Measurements from ENCODE around the gene LSM3.

LSM3 gene

DNA sequence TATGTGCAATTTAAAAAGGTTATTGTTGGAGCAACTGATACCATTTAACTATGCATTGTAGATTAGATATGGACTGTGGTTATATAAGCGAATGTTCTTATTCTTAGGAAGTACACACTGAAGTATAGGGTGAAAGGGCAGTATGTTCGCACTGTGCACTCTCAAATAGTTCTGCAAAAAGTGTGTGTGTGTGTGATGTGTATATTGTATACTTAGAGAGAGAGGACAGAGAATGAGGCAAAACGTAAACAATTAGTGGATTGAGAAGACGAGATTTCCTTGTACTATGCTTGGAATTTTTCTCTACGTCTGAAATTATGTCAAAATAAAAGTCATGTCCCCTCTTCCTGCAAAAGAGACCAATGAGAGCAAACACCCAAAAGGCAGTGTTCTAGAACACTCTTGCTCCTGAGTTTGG, 30.4 kb downstream of the LSM3 start:
- no peak for DNase-seq (ENCODE audit: extremely low read depth, insufficient read length)
- TF ChIP-seq, protein P1, sequence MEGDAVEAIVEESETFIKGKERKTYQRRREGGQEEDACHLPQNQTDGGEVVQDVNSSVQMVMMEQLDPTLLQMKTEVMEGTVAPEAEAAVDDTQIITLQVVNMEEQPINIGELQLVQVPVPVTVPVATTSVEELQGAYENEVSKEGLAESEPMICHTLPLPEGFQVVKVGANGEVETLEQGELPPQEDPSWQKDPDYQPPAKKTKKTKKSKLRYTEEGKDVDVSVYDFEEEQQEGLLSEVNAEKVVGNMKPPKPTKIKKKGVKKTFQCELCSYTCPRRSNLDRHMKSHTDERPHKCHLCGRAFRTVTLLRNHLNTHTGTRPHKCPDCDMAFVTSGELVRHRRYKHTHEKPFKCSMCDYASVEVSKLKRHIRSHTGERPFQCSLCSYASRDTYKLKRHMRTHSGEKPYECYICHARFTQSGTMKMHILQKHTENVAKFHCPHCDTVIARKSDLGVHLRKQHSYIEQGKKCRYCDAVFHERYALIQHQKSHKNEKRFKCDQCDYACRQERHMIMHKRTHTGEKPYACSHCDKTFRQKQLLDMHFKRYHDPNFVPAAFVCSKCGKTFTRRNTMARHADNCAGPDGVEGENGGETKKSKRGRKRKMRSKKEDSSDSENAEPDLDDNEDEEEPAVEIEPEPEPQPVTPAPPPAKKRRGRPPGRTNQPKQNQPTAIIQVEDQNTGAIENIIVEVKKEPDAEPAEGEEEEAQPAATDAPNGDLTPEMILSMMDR (IDR thresholded peaks at IDR 0.05; ENCODE audit: insufficient read depth, low read length, poor library complexity, severe bottlenecking) = no peak
- H3K36me3 ChIP-seq (ENCODE audit: control insufficient read depth, insufficient read depth, low read length) = no peaks in the 10 kb centered on the region
- no peak overlapping the region for H3K4me3 ChIP-seq (replicated peaks; ENCODE audit: low read depth, low read length)
- no peaks in the 10 kb centered on the region; the same call in 1 of the 2 replicates for H3K27me3 ChIP-seq (replicated peaks; ENCODE audit: control insufficient read depth, insufficient read depth, low read length)

DNA sequence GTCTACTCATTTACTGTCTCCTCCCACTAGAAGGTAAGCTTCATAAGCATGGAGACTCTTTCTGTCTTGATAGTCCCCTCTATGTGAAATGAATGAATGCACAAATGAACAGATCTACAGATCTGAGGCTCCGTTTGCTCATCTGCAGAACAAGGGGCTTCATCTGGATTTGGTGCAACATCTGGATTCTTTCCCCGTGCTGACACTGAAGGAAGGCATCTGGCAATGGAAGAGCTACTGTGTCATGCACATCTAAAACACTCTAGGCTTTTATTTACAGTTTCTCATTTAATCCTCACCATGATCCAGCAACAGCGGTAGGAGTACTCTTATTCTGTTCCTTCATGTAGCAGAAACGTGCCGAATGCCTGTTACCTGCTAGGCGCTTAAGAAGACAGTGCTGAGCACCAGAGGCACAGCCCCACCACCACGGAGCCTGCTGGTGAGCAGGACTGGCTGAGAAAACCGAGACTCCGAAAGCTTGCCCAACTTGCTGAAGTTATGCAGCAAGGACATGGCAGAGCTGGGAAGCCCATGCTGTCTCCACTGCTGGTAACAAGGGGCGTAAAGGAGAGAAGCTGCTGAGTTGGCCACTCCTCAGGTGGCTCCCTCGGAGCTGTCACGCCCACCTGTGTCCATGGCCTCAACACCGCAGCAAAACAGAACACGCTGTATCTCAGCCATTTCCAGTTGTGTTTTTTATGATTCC, 31.1 kb downstream of the LSM3 start:
- no peak overlapping the region for H3K4me3 ChIP-seq (replicated peaks; ENCODE audit: low read depth, low read length)
- TF ChIP-seq, protein P1 (IDR thresholded peaks at IDR 0.05; ENCODE audit: insufficient read depth, low read length, poor library complexity, severe bottlenecking) = no peak
- DNase-seq (ENCODE audit: extremely low read depth, insufficient read length) = no peak
- no peaks in the 10 kb centered on the region; the same call in 1 of the 2 replicates for H3K27me3 ChIP-seq (replicated peaks; ENCODE audit: control insufficient read depth, insufficient read depth, low read length)
- H3K36me3 ChIP-seq (ENCODE audit: control insufficient read depth, insufficient read depth, low read length) = no peaks in the 10 kb centered on the region

DNA sequence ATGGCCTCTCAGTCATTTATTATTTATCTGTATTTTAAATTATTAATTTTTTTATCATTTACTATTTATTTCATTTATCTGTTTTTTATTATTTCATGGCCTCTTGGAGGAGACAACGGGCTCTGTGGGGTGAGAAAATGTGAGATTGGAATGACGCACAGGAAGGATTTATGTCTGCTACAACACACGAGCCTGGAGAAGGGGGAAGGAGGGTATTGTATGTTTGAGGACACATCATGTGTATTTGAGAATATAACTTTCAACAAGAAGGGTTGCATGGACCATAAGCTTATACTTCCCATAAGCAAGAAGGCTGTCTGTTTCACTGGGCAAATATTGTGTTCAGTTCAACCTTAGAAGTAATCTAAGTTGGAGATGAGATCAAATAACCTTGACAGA, 31.7 kb downstream of the LSM3 start:
- TF ChIP-seq, protein P1 (IDR thresholded peaks at IDR 0.05; ENCODE audit: insufficient read depth, low read length, poor library complexity, severe bottlenecking) = no peak
- no peak overlapping the region for H3K4me3 ChIP-seq (replicated peaks; ENCODE audit: low read depth, low read length)
- no peak for DNase-seq (ENCODE audit: extremely low read depth, insufficient read length)

DNA sequence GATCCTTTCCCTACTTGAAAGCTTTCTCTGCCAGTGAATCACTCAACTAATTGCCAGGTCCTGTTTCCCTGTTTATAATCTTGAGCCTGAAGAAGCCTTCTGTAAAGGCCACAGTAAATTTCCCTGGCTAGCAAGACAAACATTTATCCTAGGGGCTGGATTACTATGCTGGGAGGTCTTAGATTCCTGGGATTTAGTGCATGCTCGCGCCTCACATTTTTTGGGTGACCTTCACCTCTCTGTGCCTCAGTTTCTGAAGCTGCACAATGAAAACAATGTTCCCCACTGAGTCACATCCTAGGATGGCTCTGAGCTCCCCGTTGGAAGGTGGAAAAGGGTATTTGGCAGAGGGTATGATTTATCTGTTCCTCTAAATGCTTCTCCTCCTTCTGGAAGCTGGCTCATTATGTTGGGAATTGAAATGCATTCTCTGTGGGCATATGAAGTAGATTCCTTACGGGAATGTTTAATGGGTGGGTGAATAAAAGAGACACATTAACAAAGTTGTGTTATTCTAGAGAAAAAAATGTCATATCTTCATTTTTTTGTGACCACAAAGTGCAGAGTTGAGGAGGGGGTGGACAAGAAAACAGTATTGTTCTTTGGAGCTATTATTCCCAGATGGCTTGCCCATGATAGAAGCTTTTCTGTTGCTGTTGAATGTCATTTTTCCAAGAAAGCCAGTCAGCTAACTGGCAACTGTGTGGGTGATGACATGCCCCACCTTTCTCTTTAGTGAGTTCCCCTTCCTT, 32.4 kb downstream of the LSM3 start:
- H3K27me3 ChIP-seq (replicated peaks; ENCODE audit: control insufficient read depth, insufficient read depth, low read length) = no peaks in the 10 kb centered on the region; the same call in 1 of the 2 replicates
- TF ChIP-seq, protein P1 (IDR thresholded peaks at IDR 0.05; ENCODE audit: insufficient read depth, low read length, poor library complexity, severe bottlenecking) = no peak

More for the DNA sequence above, 31.7 kb downstream of the LSM3 start:
- no peaks in the 10 kb centered on the region; the same call in 1 of the 2 replicates for H3K27me3 ChIP-seq (replicated peaks; ENCODE audit: control insufficient read depth, insufficient read depth, low read length)
- H3K36me3 ChIP-seq (ENCODE audit: control insufficient read depth, insufficient read depth, low read length) = no peaks in the 10 kb centered on the region

DNA sequence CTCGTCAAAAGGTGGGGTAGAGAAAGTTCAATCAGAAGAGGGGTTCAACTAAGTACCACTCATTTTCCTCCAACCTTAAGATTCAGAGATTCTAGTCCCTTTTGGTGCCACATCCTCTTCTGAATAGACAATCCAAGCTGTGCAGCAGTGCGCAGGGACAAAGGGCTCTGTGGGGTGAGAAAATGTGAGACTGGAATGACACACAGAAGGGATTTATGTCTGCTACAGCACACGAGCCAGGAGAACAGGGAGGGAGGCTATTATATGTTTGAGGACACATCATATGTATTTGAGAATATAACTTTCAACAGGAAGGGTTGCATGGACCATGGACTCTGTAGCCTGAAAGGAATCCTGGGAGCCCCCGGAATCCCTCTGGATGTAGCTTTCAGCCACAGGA, 33.0 kb downstream of the LSM3 start:
- DNase-seq (ENCODE audit: extremely low read depth, insufficient read length) = no peak
- TF ChIP-seq, protein P1 (IDR thresholded peaks at IDR 0.05; ENCODE audit: insufficient read depth, low read length, poor library complexity, severe bottlenecking) = no peak
- Histone ChIP-seq H3K27me3 (replicated peaks; ENCODE audit: control insufficient read depth, insufficient read depth, low read length) (no peaks in the 10 kb centered on the region; the same call in 1 of the 2 replicates), H3K4me3 (replicated peaks; ENCODE audit: low read depth, low read length) (no peak overlapping the region), H3K36me3 (ENCODE audit: control insufficient read depth, insufficient read depth, low read length) (no peaks in the 10 kb centered on the region)

More for the DNA sequence above, 32.4 kb downstream of the LSM3 start:
- no peaks in the 10 kb centered on the region for H3K36me3 ChIP-seq (ENCODE audit: control insufficient read depth, insufficient read depth, low read length)
- H3K4me3 ChIP-seq (replicated peaks; ENCODE audit: low read depth, low read length) = no peak overlapping the region
- no peak for DNase-seq (ENCODE audit: extremely low read depth, insufficient read length)
